AG09309 (cell line): ENCODE results near the gene TEN1.

Source experiments
- DNase-seq: peaks from one replicate; pipeline ENCODE4 v3.0.0-alpha.2; 2010; ENCODE audit warnings: low read depth
- H3K4me3 ChIP-seq: 2 replicates; pipeline ENCODE4 v1.5.1; 2011; ENCODE audit warnings: mild to moderate bottlenecking, low read depth, low read length, moderate library complexity; ENCODE audit not compliant: control insufficient read depth
- CTCF ChIP-seq: IDR thresholded peaks from 2 replicates; pipeline ENCODE4 v1.5.1; 2011; ENCODE audit warnings: mild to moderate bottlenecking, low read depth, low read length, inconsistent platforms; ENCODE audit not compliant: insufficient read depth, control insufficient read depth; ENCODE audit errors: missing control alignments

The TEN1 gene

GRCh38 chr17:76018801-76019200 lies 39.8 kb downstream of the TEN1 start:
- no peak for TF ChIP-seq CTCF
- no peak overlapping the region for H3K4me3 ChIP-seq
- no peak for DNase-seq

- TF ChIP-seq CTCF, result no peak
- no peak for DNase-seq
- H3K4me3 ChIP-seq, result no peak overlapping the region
These were observed 40.9 kb downstream of the TEN1 start for GRCh38 chr17:76019833-76020467.

DNA sequence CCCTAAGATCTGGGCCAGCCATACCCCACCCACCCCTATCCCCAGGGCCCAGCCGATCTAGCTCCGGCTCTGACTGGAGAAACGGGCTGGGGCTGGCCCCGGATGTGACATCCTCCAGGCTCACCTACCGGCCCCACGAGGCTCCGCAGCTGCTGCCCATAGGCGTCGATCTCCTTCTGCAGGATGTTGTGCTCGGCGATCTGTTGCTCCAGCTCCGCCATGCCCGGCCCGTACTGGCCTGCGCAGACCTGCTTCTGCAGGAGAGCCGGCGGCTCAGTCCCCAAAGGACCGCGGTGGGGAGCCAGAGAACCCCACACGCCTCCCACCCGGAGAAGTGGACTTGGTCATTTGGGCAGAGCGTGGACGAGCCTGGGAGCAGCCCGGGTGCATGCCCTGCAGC lies 43.2 kb downstream of the TEN1 start:
- DNase-seq, result no peak
- no peak overlapping the region for H3K4me3 ChIP-seq
- TF ChIP-seq CTCF, result no peak

DNA sequence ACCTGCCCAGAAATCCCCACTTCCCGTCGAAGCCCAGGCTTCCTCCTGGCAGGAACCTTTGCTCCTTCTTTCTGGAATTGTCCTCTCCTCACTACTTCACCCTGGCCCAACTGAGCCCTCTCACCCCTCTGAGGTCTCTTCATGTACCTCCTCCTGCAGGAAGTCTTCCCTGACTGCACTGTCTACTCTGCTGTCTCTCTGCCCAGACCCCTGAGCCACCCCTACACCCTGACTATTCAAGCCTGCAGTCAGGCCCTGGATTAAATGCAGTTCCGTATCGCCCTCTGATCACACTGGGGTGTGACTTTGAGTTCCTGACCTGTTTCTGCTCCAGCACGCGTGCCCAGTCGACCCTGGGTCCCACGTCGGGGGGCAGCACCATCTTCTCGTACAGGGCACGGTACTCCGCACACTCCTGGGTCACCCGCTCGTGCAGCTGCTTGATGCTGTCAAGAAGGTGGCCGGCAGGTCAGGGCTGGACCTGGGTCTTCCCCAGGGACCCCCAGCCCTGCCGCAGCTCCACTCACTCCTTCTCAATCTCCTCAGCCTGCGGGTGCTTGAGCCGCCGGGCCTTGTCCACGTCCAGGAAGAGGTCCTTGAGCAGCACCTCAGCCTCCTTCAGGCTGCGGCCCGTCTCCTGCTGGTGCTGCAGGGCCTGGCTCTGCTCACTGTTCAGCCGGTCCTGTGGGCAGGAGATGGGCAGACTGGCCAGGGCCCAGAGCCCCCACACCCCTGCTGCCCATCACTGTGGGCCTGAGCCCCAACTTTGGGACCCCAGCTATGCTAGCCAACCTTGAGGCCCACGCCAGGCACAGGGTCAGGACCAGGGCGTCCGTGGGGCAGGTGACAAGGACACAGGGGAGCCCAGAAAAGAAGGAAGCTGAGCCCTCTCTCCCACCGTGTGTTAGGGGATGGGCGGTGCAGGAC lies 44.2 kb downstream of the TEN1 start:
- no peak for DNase-seq
- TF ChIP-seq CTCF, result no peak
- H3K4me3 ChIP-seq, result no peak overlapping the region

- H3K4me3 ChIP-seq, result no peak overlapping the region
- DNase-seq, result no peak
- no peak for TF ChIP-seq CTCF
These were observed 44.8 kb downstream of the TEN1 start for GRCh38 chr17:76023900-76024237.

DNA sequence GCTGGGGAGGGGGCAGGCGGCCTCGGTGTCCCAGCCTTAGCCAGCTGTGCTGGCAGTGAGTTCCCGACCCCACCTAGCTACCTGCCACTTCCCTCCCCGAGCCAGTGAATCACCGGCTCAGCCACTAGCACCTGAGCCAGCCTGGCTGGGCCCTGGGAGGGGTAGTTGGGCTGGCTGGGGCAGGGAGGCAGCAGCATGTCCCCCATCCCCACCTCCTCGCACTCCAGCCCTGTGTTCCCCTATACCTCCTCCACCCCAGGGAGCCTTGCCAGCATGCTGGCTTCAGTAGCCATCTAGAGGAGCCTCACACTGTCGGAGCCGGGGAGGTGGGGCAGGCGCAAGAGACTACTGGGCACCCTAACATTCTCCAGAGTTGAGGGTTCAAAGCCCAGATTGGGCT lies 45.3 kb downstream of the TEN1 start:
- no peak for DNase-seq
- no peak for TF ChIP-seq CTCF

More for the DNA sequence above, 45.3 kb downstream of the TEN1 start:
- no peak overlapping the region for H3K4me3 ChIP-seq
